SK-N-MC (cell line): ENCODE measurements around the gene MRPL10.

Experiments used
- EZH2 ChIP-seq: fragments of 200-600 bp; sonication (generic); IDR thresholded peaks from one replicate; pipeline ENCODE4 v1.6.1; 2017; ENCODE audit warnings: antibody characterized with exemption
- FOXP2 ChIP-seq: optimal IDR thresholded peaks from 2 replicates; pipeline ENCODE3; 2011; ENCODE audit warnings: mild to moderate bottlenecking, moderate library complexity; ENCODE audit not compliant: insufficient read depth; ENCODE audit errors: extremely low read length, control extremely low read depth
- POLR2AphosphoS5 ChIP-seq: IDR thresholded peaks from 2 replicates; pipeline ENCODE4 v1.6.1; 2012; ENCODE audit warnings: mild to moderate bottlenecking, low read depth, low read length, borderline replicate concordance

DNA sequence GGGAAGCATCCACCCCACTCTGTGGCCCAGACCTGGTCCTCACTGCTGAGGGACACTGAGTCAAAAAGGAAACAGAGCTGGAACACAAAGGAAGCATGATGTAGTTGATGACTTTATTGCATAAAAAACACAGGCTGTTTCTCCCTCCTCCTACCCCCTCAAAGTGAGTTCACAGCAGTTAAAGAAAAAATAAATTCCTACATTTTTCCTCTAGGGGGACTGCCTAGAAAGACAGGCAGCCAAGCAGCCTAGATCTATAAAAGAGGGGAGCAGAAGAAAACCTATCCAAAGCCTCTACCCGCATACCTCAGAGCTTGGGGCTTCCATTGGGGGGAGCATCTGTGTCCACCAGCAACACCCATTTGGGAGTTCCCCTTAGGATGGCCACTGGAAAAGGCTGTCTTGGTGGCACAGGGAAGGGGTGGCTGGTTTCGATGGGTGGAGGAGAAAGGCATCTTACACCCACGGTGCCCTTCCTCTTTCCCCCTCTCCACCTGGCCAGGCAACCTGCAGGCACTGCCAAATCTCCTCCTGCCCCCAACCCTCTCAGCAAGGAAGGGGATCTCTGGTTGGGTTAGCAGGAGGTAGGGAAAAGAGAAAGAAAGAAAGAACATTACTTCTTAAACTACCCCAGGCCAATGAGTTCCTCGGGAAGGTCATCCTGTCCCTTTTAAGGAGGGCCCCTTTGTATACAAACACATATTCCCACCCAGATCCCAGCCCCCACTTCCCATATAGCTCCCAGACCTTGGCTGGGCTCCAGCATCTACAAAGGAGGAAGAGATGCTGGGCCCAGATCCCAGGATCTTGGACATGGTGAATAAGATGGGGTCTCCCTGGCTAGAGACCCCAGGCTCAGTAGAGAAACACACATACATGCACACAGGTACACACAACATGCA, 13.7 kb upstream of the MRPL10 start:
- TF ChIP-seq POLR2AphosphoS5 (no peak), EZH2 (no peak), FOXP2 (no peak)
